Naive B cell (primary cell): ENCODE results near the gene SGMS2. TPM values are rescaled to one million over a fixed set of nuclear protein-coding genes. Genes with fewer than 3 reads are reported as not detected.
A peak's percentile ranks its signal among the peaks of the same experiment; 100 is the strongest.
"Not testable (repeated sequence)": the region's sequence is repeated elsewhere in the genome, so short reads cannot be mapped to it uniquely, and the experiment has no call there.

Source experiments
- ATAC-seq, 2 donors: fragments of 150-1000 bp; cut with Tn5 transposase; 2 replicates each; pipeline ENCODE4 v1.10.0; 2021; ENCODE audit warnings: low read depth in 2 of 2, mild to moderate bottlenecking in 2 of 2, moderate library complexity in 2 of 2
- DNase-seq: peaks from one replicate; pipeline ENCODE4 v3.0.0; 2022
- H3K27ac Mint-ChIP-seq, 6 donors: one replicate each; pipeline ENCODE4 v1.8.0; 2020 to 2022; ENCODE audit warnings: mild to moderate bottlenecking in 6 of 6, mixed read lengths in 6 of 6, moderate library complexity in 5 of 6, inconsistent platforms in 2 of 6
- H3K27me3 Mint-ChIP-seq, 3 donors: one replicate each; pipeline ENCODE4 v1.8.0; 2021 to 2022; ENCODE audit warnings: mixed read lengths in 3 of 3, mild to moderate bottlenecking in 1 of 3
- H3K36me3 Mint-ChIP-seq, 2 donors: one replicate each; pipeline ENCODE4 v1.8.0; 2020 to 2022; ENCODE audit warnings: mixed read lengths in 2 of 2, inconsistent platforms in 1 of 2, mild to moderate bottlenecking in 1 of 2
- H3K4me1 Mint-ChIP-seq, 3 donors: one replicate each; pipeline ENCODE4 v1.8.0; 2020 to 2022; ENCODE audit warnings: mixed read lengths in 3 of 3, inconsistent platforms in 1 of 3, mild to moderate bottlenecking in 1 of 3, moderate library complexity in 1 of 3
- H3K4me3 Mint-ChIP-seq, 8 donors: one replicate each; pipeline ENCODE4 v1.8.0; 2020 to 2022; ENCODE audit warnings: mild to moderate bottlenecking in 8 of 8, mixed read lengths in 8 of 8, moderate library complexity in 8 of 8, inconsistent platforms in 2 of 8
- H3K9me3 Mint-ChIP-seq, 7 donors: one replicate each; pipeline ENCODE4 v1.8.0; 2020 to 2022; ENCODE audit warnings: mixed read lengths in 7 of 7, mild to moderate bottlenecking in 5 of 7, inconsistent platforms in 2 of 7, moderate library complexity in 1 of 7
- polyA plus RNA-seq, 6 donors: library from polyadenylated mRNA; unstranded; fragments of 300-500 nt; fragmentation: Illumina TruSeq; gene quantifications; one replicate each; pipeline ENCODE4 v1.2.3, GENCODE V29; 2021; ENCODE audit warnings: low read depth in 6 of 6

The SGMS2 gene
- polyA plus RNA-seq, 6 donors from 2014 or later, result 0.04 to 0.06 (median 0.05) TPM; not detected in 3

DNA sequence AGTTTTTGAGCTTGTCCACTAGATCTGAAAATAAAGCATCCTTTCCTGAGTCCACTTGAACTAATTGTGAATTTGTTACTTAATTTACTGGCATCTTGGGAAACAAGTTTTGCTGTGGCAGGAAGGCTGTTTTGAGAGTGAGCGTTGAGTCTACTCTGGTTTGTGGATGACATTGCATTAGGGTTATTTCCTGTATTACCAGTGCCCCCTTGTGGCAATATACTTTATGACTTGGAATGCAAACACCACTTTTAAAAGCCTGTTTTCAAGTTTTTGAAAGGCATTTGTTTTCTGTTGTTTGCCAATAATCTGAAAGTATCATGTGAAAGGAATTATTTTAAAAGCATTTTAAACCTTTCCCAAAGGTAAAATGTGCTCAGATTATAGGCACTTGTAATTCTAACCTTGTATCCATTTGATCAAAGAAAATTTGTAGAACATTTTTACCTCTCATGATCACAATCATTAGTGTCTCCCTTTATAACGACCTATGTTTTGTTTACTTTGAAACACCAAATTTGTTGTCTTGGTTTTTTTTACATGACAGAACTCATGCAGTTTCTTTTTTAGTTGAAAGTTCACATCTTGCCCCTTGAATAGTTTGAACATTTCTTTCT, 88.7 kb downstream of the SGMS2 start:
- DNase-seq (peak; percentile 49), ATAC-seq (peak; percentile 63 to 76)
- H3K4me3 Mint-ChIP-seq, result no peak overlapping the region
- no peak overlapping the region for H3K27ac Mint-ChIP-seq
- H3K27me3 Mint-ChIP-seq, result peaks cover 0 to 7% (median 0%) of the 10 kb centered on the region in 3 donors
- no peaks in the 10 kb centered on the region for H3K36me3 Mint-ChIP-seq
- H3K9me3 Mint-ChIP-seq, result peaks cover 0 to under 1% (median 0%) of the 10 kb centered on the region in 7 donors
- H3K4me1 Mint-ChIP-seq, result no peaks in the 10 kb centered on the region

GRCh38 chr4:107915220-107915619, 90.5 kb downstream of the SGMS2 start:
- Mint-ChIP-seq H3K27me3 (no peaks in the 10 kb centered on the region), H3K4me1 (no peaks in the 10 kb centered on the region), H3K4me3 (no peak overlapping the region), H3K36me3 (peaks cover 4 to 9% of the 10 kb centered on the region in 2 donors), H3K27ac (no peak overlapping the region), H3K9me3 (peaks cover 4 to 18% (median 14%) of the 10 kb centered on the region in 7 donors)
- DNase-seq (no peak), ATAC-seq (no peak)

- peaks cover 4 to 23% (median 14%) of the 10 kb centered on the region in 7 donors for H3K9me3 Mint-ChIP-seq
- H3K27ac Mint-ChIP-seq, result no peak overlapping the region
Observed at GRCh38 chr4:107916623-107917022, 91.9 kb downstream of the SGMS2 start.

GRCh38 chr4:107917500-107917899, 92.8 kb downstream of the SGMS2 start:
- Mint-ChIP-seq H3K36me3 (peaks cover 4 to 15% of the 10 kb centered on the region in 2 donors), H3K4me1 (no peaks in the 10 kb centered on the region), H3K4me3 (no peak overlapping the region), H3K27ac (no peak overlapping the region), H3K27me3 (peaks cover 0 to 11% (median 0%) of the 10 kb centered on the region in 3 donors), H3K9me3 (peaks cover 4 to 23% (median 14%) of the 10 kb centered on the region in 7 donors)
- DNase-seq (no peak), ATAC-seq (no peak)

More at GRCh38 chr4:107916623-107917022, 91.9 kb downstream of the SGMS2 start:
- ATAC-seq (no peak), DNase-seq (no peak)
- no peaks in the 10 kb centered on the region for H3K4me1 Mint-ChIP-seq
- peaks cover 0 to 7% (median 0%) of the 10 kb centered on the region in 3 donors for H3K27me3 Mint-ChIP-seq
- H3K36me3 Mint-ChIP-seq, result peaks cover 4 to 15% of the 10 kb centered on the region in 2 donors
- no peak overlapping the region for H3K4me3 Mint-ChIP-seq

DNA sequence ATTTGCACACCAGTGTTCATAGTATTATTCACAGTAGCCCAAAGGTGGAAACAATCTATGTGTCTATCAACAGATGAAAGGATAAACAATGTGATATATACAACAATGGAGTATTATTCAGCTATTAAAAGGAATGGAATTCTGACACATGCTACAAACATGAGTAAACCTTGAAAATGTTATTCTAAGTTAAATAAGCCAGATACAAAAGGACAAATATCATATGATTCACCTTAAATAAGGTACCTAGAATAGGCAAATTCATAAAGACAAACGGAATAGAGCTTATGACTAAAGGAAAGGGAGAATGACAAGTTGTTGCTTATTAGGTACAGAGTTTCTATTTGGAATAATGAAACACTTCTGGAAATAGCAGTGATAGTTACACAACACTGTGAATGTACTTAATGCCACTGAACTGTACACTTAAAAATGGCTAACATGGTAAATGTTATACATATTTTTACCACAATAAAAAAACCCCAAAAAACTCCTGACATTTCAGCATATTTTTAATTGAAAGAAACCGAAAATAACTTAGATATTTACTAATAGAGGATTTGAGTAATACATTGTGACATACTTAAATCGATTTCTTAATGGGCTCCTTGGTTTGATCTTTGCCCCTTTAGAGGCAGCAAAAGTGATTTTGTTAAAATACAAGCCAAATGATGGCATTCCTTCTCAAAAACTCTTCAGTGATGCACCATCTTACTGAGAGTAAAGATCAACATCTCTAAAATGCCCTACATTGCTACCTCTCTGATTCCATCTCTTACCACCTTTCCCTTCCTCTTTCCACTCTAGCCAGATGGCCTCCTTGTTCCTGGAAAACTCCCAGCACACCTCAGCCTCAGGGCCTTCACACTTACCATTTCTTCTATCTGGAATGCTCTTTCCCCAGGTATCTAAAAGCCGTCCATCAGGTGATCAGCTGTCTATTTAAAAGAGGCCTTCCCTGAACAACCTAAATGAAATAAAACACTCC, 98.0 kb downstream of the SGMS2 start:
- H3K4me1 Mint-ChIP-seq, result no peaks in the 10 kb centered on the region
- peaks cover 4 to 15% of the 10 kb centered on the region in 2 donors for H3K36me3 Mint-ChIP-seq
- ATAC-seq (no peak), DNase-seq (no peak)
- H3K27ac Mint-ChIP-seq, result no peak overlapping the region
- H3K9me3 Mint-ChIP-seq, result peaks cover 4 to 23% (median 14%) of the 10 kb centered on the region in 7 donors
- no peak overlapping the region for H3K4me3 Mint-ChIP-seq
- peaks cover 8 to 21% (median 10%) of the 10 kb centered on the region in 3 donors for H3K27me3 Mint-ChIP-seq

GRCh38 chr4:107925713-107926112, 101.0 kb downstream of the SGMS2 start:
- DNase-seq, H3K4me3 Mint-ChIP-seq, H3K27ac Mint-ChIP-seq, H3K9me3 Mint-ChIP-seq, ATAC-seq, H3K36me3 Mint-ChIP-seq, H3K4me1 Mint-ChIP-seq: not testable (repeated sequence)
- peaks cover 8 to 21% (median 10%) of the 10 kb centered on the region in 3 donors for H3K27me3 Mint-ChIP-seq

- not testable (repeated sequence) for ATAC-seq, H3K4me3 Mint-ChIP-seq, H3K9me3 Mint-ChIP-seq, H3K27ac Mint-ChIP-seq, H3K36me3 Mint-ChIP-seq, DNase-seq
- Mint-ChIP-seq H3K27me3 (peaks cover 8 to 12% (median 10%) of the 10 kb centered on the region in 3 donors), H3K4me1 (peaks cover 7 to 12% (median 8%) of the 10 kb centered on the region in 3 donors)
Observed at GRCh38 chr4:107926875-107927274, 102.1 kb downstream of the SGMS2 start.

- no peaks in the 10 kb centered on the region for H3K36me3 Mint-ChIP-seq
- peaks cover 35 to 51% (median 41%) of the 10 kb centered on the region in 3 donors for H3K4me1 Mint-ChIP-seq
- DNase-seq (peak; percentile 87), ATAC-seq (peak; percentile 89)
- H3K27me3 Mint-ChIP-seq, result no peaks in the 10 kb centered on the region
- no peaks in the 10 kb centered on the region for H3K9me3 Mint-ChIP-seq
- peak within 1 kb of the TSS; percentile 90 to 99 (median 96) for H3K27ac Mint-ChIP-seq
- peak within 1 kb of the TSS; percentile 86 to 99 (median 94) for H3K4me3 Mint-ChIP-seq
Observed at GRCh38 chr4:107930821-107931774, 106.4 kb downstream of the SGMS2 start, which contains the start of gene CYP2U1. Gene CYP2U1, plus strand, starts transcription at chr4:107931549. Its CDS starts 95 bp downstream, at chr4:107931644.

DNA sequence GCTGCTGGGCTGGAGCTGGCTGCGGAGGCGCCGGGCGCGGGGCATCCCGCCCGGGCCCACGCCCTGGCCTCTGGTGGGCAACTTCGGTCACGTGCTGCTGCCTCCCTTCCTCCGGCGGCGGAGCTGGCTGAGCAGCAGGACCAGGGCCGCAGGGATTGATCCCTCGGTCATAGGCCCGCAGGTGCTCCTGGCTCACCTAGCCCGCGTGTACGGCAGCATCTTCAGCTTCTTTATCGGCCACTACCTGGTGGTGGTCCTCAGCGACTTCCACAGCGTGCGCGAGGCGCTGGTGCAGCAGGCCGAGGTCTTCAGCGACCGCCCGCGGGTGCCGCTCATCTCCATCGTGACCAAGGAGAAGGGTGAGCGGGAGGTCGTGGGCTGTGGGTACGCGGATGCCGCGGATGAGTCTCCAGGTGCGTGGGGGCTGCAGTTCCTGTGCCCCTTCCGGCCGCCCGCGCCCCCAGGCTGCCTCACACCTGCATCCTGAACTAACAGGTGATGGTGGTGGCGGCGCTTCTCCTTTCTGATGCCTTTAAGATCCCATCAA, 107.1 kb downstream of the SGMS2 start:
- Mint-ChIP-seq H3K4me3 (peak overlapping the region; percentile 86 to 96 (median 92)), H3K27ac (peak overlapping the region; percentile 70 to 97 (median 92))

DNA sequence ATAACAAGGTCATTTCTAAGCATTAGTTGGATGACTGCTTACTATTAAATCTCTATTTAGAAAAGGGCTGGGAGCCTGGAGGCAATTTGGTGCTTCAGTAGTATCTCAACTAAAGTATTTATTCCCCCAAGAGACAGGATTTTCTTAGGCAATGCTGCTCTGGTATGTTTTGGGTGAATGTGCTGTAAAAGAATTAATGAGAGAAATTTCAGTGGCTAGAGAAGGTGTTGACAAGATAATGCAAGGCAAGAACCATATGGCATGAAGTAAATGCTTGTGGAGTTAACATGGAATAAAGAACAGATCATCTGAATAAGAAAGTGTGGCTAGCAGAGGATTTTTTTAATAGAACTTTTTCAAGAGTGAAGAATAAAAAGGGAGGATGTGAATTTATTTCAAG, 110.5 kb downstream of the SGMS2 start:
- H3K27ac Mint-ChIP-seq, result peak overlapping the region; percentile 0 to 78 (median 66)
- no peaks in the 10 kb centered on the region for H3K27me3 Mint-ChIP-seq
- no peaks in the 10 kb centered on the region for H3K9me3 Mint-ChIP-seq
- ATAC-seq, result no peak
- peak overlapping the region in 1 of 8 donors; percentile 86 for H3K4me3 Mint-ChIP-seq
- peaks cover 7% of the 10 kb centered on the region in 2 donors for H3K36me3 Mint-ChIP-seq
- DNase-seq, result no peak
- peaks cover 49 to 62% (median 56%) of the 10 kb centered on the region in 3 donors for H3K4me1 Mint-ChIP-seq

More for the DNA sequence above, 107.1 kb downstream of the SGMS2 start:
- Mint-ChIP-seq H3K4me1 (peaks cover 40 to 56% (median 47%) of the 10 kb centered on the region in 3 donors), H3K36me3 (no peaks in the 10 kb centered on the region), H3K27me3 (no peaks in the 10 kb centered on the region), H3K9me3 (no peaks in the 10 kb centered on the region)
- ATAC-seq, result peak; percentile 40
- peak; percentile 71 for DNase-seq

- no peaks in the 10 kb centered on the region for H3K27me3 Mint-ChIP-seq
- no peaks in the 10 kb centered on the region for H3K9me3 Mint-ChIP-seq
- peak overlapping the region; percentile 67 to 95 (median 84) for H3K27ac Mint-ChIP-seq
- DNase-seq (peak; percentile 32), ATAC-seq (peak; percentile 75 to 79)
- peak overlapping the region; percentile 2 to 69 (median 36) for H3K4me3 Mint-ChIP-seq
- peaks cover 40 to 49% (median 47%) of the 10 kb centered on the region in 3 donors for H3K4me1 Mint-ChIP-seq
- peaks cover 7% of the 10 kb centered on the region in 2 donors for H3K36me3 Mint-ChIP-seq
Observed at GRCh38 chr4:107937040-107937439, 112.3 kb downstream of the SGMS2 start.

DNA sequence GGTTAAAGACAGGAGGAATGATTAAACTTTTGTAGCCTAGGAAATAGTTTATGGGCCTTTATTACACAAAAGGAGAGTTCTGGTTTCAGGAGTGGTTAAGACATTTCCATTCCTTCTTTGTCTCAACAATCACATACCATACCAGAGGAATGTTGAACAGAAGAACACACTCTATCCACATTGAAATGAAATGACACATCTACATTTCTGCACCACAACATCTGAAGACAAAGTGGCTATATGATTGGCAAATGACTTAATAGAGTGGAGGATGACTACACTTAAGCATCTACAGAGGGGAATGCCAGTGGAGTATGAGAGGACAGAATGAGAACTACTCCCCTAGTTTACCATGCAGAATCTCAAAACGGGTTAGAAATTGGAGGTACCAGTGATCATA, 114.6 kb downstream of the SGMS2 start:
- H3K4me3 Mint-ChIP-seq, result no peak overlapping the region
- peaks cover 25 to 29% (median 26%) of the 10 kb centered on the region in 3 donors for H3K4me1 Mint-ChIP-seq
- ATAC-seq, result no peak

More for the DNA sequence above, 114.6 kb downstream of the SGMS2 start:
- H3K27me3 Mint-ChIP-seq, result no peaks in the 10 kb centered on the region
- H3K27ac Mint-ChIP-seq, result no peak overlapping the region
- DNase-seq, result no peak
- no peaks in the 10 kb centered on the region for H3K9me3 Mint-ChIP-seq
- peaks cover 7% of the 10 kb centered on the region in 2 donors for H3K36me3 Mint-ChIP-seq
